ENCODE results near the gene TMEM131.

Gene TMEM131

DNA sequence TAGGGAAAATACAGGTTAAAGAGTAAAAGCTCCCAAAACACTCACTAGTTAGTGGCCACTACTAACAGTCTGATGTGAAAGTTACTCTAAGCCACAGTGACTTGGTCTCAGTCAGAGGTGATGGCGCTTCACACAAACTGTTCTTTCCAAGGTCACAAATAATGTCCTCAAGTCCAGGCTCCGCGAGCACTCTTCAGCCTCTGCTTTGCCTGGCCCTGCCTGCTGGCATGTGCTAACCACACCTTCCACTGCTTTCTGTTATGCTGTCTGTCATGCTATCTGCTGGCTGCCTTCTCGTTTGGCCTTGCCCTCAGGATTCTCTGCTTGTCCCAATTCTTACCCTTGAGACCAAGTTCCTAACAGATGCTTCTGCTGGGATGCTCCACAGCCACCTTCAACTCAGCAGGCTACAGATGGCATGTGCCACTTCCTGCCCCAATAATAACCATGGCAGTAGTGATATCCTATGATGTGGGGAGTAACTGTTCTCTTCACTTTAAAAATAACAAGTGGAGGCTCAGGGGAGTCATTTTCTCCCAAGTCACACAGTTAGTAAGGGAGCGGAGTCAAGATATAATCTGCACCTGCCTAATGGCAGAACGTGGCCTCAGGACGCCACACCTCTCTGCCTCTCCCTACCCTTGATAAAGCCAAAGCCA, 206.6 kb downstream of the TMEM131 start:
- no peak for DNase-seq

GRCh38 chr2:97785818-97786217, 209.9 kb downstream of the TMEM131 start:
- DNase-seq, result no peak

- DNase-seq, result no peak
These were observed 210.8 kb downstream of the TMEM131 start for GRCh38 chr2:97784953-97785352.

DNA sequence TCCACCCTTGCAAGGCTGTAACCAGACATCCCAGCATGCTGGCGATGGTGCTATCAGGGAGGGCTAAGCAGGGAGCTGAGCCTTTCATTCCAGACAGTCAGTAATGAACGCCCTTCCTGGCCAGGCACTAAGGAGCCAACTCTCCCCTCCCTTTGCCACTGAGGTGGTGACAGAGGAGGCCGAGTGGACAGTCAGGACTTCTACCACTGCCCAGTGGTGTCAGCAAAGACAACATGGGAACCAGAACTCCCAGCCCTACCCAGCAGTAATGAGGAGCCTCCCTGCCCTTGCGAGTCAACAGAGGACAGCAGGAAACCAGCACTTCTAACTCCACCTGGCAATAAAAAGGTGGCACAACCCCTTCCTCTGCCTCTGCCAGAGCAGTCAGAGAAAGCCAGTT, 213.8 kb downstream of the TMEM131 start:
- DNase-seq, result no peak

DNA sequence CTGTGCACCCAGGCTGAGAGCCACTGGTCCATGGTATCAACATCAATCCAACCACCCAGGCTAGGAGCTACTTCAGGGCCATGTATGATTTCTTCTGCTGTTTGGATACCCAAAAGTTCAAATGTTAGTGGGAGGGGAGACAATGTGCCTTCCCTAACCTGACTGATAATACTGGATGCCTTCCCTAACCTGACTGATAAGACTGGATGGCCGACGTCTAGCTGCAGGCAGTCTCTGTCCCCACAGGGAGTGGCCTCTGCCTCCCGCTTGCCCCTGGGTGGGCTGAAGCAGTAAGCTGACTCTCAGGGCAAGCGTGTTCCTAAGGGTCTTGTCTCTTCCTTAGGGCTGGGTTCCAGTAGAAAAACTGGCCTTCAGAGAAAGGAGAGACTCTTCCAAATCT, 216.6 kb downstream of the TMEM131 start:
- no peak for DNase-seq

DNA sequence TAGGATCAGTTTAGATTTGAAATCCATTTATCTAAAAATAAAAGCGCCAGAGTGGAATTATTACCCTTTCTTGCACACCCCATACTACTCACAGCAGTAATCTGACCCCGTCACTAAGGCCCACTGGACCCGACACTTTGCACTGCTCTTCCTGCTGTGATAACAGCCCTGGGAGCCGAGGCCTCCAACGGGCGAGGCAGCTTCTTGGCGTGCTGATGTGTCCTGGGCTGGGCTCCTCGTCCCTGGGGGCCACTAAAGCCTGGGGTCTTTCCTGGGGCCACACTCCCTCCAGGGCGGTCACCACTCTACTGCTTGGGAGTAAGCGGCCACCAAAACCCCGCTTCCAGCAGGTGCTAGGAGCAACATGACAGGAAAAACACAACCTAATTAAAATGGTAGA, 220.7 kb downstream of the TMEM131 start:
- DNase-seq, result no peak

GRCh38 chr2:97774425-97774824, 221.3 kb downstream of the TMEM131 start:
- DNase-seq, result no peak

DNA sequence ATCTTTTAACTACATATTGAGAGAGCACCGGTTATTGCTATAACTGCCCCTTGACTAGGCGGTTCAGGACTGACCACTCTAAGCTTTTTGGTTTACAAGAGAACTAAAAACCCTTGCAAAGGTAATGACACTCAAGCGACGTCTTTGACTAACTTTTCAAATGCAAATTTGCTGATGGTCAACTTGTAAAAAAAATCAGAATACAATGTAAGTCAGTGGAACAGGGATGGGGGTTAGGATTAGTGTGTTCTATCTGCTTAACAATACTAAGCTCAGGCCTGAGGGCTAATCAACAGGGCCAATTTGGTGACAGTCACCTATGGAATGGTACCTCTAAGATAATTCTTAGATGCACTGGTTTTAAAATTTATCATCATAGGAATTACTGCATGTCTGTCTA, 225.3 kb downstream of the TMEM131 start:
- DNase-seq, result no peak

- DNase-seq, result no peak
These were observed 226.0 kb downstream of the TMEM131 start for GRCh38 chr2:97769711-97770110.

DNA sequence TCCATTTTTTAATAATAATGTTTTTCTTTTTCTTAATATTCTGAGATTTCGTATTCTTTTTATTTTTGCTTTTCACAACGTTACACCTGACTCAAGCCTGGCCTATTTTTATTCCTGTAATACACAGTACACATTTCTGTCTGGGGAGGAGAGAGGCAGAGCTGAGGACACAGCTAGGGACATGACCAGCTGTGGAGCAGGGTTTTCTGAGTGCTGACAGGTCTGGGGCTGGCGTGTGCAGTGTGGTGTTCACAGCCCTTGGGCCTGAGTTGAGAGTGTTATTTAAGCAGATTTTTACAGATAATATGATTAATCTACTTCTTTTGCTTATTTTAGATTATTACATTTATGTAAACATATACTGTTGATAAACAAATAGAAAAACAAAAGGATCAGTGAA, 226.4 kb downstream of the TMEM131 start:
- DNase-seq, result no peak

- no peak for DNase-seq
These were observed 229.2 kb downstream of the TMEM131 start for GRCh38 chr2:97766567-97766966.

GRCh38 chr2:97765933-97766332, 229.8 kb downstream of the TMEM131 start:
- DNase-seq, result no peak

DNA sequence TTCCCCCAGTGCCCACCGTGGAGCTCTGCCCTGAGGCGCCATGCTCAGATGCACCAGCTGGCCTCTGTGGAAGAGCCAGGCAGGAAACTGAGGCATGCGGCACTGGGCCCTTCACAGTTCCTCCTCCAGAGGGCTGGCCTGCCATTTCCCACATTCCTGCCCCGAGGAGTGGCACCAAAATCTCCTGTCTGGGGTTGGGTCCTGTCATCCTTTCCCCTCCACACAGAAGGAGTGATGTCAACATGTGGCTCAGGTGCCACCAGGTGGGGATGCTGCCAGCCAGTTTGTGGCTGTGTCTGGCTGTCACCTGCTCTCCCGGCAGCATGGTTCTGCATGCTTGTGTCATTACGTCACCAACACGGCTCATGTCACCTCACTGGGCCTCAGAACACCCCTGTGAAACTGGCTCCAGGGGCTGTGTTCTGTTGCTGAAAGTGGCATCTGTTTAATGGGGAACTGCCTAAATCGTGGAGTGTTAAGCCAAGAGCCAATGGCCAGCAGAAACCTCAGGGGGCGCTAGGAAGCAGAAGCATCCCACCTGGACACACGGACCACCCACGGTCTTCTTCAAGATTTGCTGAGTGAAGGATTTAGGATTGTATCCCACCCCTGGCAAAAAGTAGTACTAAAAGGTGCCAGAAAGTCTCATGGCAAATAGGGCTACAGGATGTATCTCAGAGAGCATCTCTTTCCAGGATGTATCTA, 231.0 kb downstream of the TMEM131 start:
- no peak for DNase-seq

DNA sequence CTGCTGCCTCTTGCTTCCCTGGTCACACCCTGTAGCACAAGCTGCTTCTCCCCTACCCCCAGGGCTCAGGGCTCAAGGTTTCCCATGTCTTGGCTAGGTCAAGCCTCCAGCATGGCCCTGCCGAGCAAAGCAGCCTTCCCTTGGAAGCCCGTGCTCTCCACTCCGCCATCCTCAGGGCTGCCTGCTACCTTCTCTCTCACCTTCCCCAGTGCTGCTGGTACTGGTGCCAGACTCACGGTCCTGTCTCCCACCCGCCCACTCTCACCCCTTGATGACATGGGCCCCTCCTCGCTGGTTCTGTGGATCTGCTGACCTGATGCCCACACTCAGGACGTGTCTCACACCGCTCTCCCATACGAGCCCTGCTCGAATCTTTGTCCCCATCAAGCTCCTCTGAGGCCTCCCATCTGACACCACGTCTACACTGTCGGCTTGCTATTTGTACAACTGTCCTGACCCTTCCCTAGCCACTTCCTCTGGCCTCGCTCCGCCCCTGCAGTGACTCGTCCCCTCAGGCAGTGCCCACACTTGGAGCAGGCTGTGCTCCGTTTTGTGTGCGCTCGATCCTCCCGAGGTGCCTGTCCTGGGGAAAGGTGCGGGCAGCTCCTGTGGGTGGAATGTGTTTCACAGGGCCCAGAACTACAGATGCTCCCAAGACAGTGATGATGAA, 232.4 kb downstream of the TMEM131 start:
- DNase-seq, result no peak

- peak; percentile 46 for DNase-seq
These were observed 234.6 kb downstream of the TMEM131 start for GRCh38 chr2:97761192-97761591.

DNA sequence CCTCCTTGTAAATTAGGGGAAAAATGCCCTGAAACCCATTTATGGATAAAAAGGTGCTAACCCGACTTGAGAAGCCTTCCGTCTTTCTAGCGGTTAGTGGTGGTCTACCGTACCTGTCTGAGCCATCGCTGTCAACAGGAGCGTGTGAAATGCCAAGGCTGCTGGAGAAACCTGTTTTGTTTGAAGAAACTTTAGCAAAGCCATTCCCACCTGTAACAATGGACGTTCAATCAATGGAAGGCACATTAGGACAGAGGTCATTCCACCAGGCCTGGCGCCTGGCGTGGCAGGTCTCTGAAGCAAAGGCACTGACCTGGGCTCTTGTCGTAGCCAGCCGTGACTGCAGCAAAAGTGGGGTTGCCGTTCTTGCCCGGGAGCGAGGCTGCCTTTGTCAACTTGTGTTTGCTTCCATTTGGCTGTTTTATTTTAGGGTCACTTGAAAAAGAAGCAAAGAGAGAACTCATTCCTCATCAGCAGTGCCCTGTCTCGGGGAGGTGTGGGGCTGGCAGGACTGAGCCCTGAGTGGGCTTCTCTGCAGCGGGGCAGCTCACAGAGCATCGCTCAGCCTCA, 235.2 kb downstream of the TMEM131 start:
- DNase-seq, result no peak

DNA sequence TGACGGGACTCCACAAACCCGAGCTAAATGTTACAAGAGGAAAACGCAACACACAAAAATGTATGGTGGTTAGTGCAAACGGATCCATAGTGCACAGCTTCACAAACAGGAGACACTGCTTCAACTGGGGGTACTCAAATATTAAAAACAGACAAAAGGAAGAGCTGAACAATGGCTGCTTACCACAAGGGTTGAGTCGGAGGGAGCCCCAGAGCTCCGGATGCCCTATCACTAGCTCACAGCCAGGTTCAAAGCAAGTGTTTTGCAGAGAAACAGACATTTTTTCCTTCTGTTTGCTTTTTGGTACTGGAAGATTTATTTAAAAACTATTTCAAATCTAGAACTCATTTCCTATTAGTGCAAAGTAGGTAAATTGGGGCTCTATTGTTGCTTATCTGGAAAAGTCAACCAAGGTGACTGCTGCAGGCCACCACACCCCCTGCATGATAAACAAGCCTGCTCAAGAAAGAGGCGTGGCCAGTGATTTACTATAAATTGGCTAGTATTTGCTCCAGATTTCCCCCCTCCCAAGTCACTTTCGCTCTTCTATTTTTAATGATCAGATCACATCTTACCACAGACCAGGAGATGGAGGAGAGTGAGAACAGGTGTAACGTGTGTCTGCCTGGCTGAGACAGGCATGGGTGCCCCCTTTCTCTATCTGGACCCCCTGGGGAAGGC, 235.9 kb downstream of the TMEM131 start:
- no peak for DNase-seq

GRCh38 chr2:97758131-97758705, 237.5 kb downstream of the TMEM131 start:
- DNase-seq, result no peak

GRCh38 chr2:97757062-97757461, 238.7 kb downstream of the TMEM131 start:
- DNase-seq, result no peak

DNA sequence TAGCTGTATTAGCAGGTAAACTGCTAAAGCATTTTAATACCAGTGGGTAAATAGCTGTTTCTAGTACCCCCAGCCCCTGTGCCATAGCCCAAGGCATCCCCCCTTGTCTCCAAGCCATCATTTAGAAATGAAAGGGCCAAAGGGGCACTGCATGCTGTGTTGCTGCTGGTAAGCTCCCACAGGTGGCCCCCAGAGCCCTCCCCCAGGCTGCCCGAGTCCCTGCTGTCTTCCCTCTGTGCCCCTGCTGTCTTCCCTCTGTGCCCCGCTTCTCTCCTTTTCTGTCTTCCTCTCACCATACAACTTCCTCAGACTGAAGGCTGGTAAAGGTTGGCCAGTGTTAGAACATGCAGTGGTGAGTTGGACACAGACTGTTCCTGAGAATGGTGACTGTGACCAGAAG, 240.3 kb downstream of the TMEM131 start:
- no peak for DNase-seq

DNA sequence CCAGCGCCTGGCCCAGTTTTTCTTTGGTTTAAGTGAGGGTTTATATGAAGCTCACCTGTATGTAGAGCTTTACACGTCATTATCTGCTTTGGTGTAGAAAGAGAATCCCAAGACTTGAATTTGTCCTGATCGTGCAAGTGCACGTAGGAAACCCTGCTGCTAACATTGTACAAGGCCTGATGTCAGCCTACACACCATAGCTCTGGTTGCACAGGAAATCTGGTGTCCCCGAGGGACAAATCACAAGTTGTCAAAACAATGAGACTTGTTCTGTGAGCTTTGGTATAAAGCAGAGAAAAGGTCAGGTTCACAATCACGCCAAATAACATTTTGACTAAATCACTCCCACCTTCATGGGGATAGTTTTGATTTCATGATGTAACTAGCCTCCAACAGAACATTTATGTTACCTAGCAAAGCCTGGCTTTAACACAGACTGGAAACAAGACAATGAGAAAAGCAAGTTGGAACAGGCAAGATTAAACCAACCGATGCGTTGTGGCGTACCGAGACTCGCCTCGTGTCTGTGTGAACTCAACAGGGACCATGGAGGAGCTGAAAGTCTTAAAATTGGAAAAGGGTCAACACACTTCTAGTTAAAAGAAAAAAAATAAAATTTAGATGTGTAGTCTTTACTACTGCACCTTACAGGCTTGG, 240.9 kb downstream of the TMEM131 start:
- DNase-seq, result no peak

Data from stimulated activated naive CD4-positive, alpha-beta T cell treated with Interleukin-2 at 50 U/mL for 16 hours (primary cell).